Right renal cortex interstitium (tissue), 3 donors: ENCODE results near the gene SLC9A5. TPM values are rescaled to one million over a fixed set of nuclear protein-coding genes. Genes with fewer than 3 reads are reported as not detected.

ENCODE experiments used
- DNase-seq, 3 donors: peaks; one replicate each; pipeline ENCODE4 v3.0.0-alpha.2; 2013; ENCODE audit warnings: low read depth in 3 of 3, low spot score in 2 of 3
- polyA plus RNA-seq, 3 donors: library from polyadenylated mRNA; unstranded; fragments of 120-200 nt; gene quantifications; one replicate each; pipeline ENCODE4 v1.2.1, GENCODE V29; 2013; ENCODE audit not compliant: insufficient read length in 3 of 3

The SLC9A5 gene
- polyA plus RNA-seq, 3 donors = 2.4 to 3.6 (median 2.9) TPM

DNA sequence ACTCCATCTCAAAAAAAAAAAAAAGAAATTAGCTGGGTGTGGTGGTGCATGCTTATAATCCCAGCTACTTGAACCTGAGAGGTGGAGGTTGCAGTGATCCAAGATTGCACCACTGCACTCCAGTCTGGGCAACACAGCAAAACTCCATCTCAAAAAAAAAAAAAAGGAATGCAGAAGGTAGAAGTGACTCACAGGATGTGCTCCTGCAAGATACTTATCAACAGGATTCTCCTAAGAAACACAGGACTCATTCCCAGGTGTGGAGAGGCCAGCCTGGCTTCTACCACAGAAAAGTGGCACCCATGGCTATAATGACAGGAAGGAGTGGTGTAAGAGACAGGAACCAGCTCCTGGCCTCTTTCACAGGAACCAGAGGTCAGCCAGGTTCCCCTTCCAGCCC is 36.0 kb upstream of the SLC9A5 start:
- DNase-seq = no peak

DNA sequence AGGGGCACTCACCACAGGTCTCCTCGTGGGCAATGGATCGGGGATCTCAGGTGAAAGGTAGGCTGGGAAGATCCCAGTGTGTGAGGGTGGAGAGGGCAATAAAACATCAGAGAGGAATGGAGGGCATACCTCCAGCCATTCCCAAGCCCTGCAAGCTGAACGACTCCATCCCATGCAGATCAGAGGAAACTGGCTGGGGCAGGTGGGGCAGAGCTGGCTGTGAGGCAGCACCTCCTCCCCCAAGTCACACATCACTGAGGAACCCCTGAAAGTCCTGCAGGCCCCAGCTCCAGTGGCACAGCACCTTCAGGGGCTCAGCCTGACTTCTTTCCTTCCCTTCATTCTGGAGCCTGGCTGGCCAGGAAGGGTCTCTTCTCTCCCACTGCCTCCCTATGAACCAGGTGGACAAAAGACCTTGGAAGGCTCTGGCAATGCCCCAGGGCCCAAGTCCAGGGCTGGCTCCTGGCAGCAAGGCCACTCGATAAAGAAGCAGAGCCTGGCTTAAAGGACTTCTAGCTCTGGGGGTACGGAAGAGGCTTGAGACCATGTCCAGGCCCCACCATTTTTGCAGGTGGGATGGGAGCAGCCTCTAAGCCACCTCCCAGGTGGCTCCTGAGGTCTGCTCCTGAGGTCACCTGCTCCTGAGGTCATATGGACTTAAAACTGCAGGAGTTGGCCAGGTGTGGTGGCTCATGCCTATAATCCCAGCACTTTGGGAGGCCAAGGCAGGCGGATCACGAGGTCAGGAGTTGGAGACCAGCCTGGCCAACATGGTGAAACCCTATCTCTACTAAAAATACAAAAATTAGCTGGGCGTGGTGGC is 35.4 kb upstream of the SLC9A5 start:
- DNase-seq = no peak

DNA sequence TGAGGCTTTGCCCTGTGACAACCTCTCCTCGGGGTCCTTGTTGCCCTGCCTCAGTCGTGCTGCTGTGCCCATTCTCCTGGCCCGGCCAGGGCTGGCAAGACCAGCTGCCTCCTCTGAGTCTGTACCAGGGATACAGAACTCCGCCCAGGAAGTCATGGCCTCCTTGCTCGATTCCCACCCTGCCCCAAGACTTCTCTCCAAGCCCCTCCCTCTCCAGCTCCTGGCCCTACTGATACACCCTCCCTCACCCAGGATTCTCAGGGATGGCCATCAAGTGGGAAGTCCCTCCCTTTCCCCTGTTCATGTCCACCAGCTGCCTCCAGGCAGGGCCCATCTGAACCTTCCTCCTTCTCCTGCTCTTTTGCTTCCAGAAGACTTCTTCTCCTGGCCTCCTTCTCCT is 33.1 kb upstream of the SLC9A5 start:
- no peak for DNase-seq

DNA sequence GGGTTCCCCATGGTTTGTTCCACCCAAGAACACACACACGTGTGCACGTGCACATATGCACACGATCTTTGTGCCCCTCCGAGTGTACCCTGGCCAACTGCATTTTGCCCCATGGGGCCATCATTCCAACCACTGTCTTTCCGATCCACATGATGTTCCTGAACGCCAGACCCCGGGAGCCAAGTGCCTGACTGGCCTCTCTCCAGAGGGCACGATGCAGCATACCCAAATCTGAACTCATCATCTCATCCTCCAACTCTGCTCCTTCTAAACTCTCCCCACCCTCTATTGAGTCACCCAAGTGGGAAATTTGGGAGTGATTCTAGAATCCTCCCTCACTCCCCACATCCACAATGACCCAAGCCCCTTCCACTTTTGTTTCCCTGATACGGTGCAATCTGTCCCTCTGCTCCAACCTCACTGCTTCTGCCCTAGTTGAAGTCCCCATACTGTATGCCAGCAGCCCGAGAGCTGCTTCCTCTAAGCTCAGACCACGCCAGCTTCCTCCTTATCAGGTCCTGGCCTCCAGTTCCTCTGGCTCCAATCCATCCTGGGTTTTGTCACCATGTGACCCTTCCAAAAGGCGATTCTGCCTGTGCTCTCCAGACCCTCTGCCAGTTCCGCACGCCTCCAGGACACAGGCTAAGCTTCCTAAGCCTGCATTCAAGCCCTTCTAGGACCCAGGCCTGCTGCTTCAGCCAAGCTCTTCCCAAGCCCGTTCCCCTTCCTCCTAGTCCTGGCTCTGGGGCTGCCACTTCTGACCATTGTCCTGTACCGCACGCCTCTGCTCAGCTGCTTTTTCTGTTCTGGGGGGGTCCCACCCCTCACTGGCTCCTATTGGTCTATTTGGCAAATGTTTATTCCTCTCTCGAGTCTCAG is 31.9 kb upstream of the SLC9A5 start:
- no peak for DNase-seq

DNA sequence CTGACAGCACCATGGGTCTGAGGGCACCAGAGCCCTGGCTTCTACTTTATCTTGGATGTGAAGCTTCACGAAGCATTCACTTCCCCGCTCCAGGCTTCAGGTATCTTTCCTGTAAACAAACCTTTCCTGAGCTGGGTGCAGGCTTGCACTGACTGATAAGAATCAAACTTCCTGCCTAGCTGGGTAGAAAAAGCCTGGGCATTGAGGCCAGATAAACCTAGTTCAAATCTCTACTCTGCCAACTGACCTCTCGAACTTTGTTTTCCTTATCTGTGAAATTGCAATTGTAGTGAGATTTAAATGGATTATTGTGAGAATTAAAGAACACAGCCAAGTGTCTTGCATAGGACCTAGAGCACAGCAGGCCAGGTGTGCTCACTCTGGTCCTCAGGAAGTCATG is 24.8 kb upstream of the SLC9A5 start:
- no peak for DNase-seq

DNA sequence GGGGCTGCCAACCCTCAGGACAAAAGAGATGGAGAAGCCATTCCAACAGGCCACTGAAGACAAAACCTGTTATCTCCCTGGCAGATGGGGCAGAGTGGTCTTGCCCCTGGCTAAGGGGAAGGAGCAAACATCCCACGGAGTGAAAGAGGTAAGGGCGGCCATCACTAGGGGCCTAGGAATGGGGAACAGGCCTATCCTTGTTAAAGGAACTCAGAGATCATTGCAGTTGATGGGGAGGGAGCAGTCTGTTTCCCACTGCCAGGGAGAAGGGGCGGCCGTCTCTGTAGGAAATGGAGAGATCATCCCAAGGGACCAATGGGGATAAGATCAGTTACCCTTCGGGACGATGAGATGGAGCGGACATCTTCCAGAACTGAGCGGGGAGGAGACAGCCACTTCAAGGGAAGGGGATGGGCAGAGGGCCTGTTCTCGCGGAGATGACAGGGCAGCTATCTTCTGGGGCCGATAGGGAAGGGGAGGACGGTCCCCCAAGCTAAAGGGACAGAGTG is 22.4 kb upstream of the SLC9A5 start:
- no peak for DNase-seq

DNA sequence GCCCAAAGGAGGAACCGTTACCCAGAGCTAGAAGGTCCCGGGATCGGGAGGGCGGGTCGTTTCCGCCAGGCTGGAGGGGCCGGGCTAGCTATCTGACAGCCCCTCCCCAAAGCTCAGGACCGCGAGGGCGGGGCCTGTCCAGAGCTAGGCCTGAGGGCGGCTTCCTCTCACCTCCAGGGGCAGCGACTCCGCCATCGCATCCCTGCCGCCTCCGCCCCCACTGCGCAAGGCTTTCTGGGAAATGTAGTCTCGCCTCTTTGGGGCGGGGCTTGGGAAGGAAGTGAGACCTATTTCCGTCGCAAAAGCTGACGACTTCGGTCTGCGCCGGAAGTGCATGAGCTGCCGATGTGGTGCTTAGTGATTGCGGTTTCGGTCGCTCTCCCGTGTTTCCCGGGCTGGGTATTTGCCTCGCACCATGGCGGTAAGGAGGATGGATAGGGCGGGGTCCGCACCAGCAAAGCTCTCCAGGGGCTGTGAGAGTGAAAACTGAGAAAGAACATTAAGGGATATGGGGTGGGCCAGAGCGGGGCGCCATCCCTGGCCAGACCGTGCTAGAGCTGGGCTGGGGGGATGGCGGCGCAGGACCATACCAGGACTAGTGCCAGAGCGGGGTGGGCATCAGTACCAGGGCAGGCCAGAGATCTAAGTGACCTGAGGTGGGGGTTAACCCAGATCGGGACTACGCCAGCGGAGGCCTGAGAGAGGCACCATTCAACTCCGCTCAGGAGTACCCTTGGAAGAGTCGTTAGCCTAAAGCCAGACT is 21.8 kb upstream of the SLC9A5 start, which contains the start of gene TMEM208:
TMEM208 (plus strand) TSS at position 327 of the 763 bp plus-strand sequence; CDS start at position 416, 89 bp downstream.
- peak; percentile 96 to 99 (median 96) for DNase-seq

DNA sequence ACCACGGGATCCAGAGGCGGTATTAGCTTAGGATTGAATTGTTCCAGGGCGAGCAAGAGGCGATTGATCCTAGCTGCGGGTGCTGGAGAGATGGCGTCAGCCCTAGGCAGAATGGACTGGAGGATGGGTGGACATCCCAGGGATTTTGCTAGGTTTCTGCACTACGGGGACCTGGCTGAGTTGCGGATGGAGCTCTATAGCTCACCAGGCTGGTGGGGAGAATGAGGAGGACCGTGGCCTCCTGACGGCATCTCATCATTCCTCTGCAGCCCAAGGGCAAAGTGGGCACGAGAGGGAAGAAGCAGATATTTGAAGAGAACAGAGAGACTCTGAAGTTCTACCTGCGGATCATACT is 21.2 kb upstream of the SLC9A5 start:
- no peak for DNase-seq

DNA sequence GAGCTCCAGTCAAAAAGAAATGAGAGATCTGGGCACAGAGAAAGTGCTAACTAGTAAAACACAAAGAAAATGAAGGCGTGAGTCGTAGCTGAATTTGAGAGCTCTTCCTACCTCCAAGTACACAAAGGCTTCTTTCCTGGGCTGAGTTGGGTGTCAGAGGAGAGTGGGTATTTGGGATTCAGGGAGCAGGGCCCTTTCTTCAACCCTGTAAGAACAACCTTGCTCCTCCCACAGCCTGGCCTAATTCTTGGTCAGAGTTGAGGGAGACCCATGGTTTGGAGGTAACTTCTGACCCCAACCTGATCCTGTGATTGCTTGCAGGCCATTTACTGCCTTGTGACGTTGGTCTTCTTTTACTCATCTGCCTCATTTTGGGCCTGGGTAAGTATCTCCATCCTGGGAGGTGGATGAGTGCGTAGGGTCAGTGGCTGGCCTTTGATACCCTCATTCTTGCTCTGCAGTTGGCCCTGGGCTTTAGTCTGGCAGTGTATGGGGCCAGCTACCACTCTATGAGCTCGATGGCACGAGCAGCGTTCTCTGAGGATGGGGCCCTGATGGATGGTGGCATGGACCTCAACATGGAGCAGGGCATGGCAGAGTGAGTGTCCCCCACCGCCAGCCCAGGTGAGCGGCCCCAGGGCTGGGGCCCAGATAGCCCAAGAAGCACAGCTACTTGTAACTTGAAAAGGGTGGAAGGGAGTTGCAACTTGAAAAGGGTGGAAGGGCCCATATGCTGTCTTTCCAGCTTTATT is 20.6 kb upstream of the SLC9A5 start:
- no peak for DNase-seq

DNA sequence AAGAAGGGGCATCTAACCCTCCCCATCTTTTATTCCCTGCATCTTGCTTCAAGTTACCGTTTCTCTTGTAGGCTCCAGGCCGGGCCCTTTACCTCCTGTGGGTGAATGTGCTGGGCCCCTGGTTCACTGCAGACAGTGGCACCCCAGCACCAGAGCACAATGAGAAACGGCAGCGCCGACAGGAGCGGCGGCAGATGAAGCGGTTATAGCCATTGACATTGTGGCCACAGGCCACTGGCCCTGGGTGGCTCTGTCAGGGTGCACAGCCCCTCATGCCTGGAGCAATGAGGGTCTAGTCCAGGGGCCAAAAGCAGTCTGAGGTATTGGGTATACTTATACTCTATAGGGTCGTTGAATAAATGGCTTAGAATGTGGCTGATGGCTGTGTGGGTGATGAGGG is 19.9 kb upstream of the SLC9A5 start:
- no peak for DNase-seq

DNA sequence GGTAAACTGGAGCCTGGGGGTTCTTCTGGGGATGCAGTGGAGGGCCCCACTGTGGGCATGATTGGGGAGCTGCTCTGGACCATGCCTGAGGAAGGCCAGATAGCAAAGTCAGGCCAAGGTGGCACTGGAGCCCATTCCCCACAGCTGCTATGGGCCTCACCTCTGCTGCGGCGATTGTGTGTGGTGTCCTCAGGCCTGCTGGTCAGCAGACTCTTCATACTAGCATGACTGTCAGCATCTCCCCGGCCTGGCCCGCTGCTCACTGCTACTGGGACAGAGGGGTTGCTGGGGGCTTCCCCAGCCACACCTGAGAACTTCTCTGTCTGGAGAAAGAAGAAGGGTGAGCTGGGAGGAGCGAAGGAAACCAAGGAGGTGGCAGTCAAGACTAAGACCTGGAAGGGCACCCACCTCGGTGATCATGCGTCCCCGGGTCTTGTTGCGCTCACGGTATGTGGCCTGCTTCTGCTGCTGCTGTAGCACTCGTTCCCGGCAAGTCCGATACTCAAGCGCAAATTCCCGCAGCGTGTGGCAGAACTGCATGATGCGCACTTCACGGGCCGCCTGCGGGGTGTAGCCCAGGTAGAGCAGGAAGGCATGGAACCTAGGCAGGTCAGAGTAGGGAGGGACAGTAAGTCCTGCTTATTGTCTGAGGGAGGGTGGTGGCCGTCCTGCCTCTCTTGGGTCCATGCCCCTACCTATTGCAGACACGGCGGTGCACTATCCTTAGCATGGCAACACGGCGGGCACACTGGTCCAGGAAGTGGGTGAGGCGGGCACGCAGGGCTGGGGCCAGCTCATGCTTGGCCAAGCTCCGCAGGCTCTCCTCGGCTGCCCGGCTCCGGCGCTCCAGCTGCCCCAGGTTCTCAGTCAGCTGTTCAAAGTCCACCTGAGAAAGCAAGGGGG is 18.6 kb upstream of the SLC9A5 start:
- DNase-seq = no peak

DNA sequence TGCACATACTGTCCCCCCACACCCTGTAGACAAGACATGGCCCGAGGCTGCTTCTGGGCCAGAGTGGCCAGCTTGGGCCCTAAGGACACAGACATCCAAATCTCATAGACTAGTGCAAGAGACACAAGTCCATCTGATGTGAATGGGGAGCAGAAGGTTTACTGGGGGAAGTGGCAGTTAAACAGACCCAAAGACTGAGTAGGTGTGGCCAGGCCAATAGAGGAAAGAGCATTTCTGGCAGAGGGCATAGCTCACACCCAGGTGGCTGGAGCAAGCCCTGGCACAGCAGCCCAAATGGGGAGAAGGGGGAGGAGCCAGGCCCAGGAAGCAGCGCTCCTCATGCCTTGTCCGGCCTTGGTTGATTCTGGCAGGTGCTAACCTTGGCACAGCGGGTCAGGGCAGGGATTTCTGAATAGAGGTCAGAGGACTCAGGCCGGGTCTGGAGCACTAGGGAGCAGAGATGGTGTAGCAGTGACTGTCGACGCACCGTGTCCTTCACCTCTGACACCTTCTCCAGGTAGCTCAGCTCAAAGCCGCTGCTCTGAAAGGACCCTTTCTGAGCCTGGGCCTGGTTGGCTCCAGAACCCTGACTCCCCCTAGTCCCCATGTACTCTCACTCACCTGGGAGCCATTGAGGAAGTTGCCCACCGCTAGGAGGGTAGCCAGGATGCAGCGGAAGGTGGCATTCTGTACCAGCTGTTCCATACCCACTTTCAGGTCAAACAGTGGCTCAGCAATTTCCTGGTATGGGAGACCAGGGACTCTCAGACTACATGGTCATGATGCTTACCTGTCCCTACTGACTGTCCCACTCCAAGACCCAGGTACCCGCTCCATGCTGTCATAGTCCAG is 17.7 kb upstream of the SLC9A5 start:
- DNase-seq = no peak

DNA sequence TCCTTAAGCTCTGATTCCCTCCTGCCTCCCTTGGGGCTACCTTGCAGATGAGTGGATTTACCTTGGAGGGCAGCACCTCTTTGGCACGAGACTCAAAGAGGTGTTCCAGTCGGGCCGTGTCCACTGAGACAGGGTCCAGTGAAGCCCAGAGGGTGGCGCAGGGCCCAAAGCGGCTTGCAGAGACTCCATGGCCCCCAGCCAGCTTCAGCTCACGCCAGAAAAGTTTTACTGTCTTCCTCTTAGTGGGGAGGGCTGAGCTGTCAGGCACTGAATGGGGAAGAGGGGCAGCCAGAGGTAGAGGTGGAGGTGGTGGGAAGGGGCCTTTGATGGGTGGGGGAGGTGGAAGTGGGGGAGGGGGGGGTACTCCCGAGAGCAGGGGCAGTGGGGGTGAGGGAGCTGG is 15.2 kb upstream of the SLC9A5 start:
- DNase-seq = no peak

DNA sequence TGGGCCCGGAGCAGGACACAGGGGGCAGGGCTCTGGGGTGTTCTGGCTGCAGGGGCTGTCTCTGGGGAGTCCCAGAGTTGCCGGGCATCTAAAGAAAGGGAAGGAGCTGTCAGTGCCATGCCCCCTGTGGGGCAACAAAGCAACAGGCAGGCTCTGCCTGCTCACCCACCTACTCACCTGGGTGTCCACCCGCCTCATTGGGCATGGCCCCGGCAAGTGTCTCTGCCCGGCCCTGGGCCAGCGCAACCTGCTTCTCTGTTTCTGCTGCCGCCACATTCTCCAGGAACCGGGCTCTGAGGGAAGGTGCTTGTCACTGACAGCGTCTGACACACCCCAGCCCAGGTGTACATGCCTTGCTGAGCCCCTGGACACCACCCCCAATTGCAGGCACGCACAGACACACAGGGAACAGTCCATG is 14.6 kb upstream of the SLC9A5 start:
- DNase-seq = no peak

DNA sequence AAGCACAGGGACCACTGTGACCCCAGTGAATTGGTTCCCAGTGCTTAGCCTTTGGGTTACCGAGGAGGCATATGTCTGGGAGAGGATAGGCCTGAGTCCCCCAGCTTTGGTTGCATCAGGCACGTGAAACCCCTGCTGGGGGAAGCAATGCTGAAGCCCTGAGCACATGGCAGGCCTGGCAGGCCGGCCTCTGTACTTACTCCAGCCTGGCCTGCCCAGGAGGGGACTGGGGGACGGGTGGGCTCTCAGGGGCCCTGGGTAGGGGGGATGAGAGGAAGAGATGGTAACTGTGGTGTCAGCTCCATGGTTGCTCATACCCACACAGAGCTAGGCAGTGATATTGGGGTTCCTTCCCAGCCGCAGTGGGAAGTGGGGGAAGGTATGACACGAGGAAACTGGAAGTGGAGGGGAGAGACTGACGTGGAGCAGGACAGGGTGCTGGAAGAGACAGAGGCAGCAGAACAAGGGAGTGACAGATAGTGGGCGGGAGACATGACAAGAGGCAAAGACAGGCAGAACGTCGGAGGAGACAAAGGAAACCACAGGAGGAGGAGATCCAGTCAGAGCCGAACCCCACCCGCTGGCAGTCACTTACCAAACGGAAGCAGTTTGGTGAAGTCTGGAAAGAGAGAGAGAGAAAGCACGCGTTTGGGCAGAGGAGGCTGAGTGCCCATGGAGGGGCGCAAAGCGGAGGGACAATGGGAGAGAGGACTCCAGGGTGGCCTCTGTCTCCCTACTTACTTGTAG is 12.8 kb upstream of the SLC9A5 start:
- DNase-seq = no peak

DNA sequence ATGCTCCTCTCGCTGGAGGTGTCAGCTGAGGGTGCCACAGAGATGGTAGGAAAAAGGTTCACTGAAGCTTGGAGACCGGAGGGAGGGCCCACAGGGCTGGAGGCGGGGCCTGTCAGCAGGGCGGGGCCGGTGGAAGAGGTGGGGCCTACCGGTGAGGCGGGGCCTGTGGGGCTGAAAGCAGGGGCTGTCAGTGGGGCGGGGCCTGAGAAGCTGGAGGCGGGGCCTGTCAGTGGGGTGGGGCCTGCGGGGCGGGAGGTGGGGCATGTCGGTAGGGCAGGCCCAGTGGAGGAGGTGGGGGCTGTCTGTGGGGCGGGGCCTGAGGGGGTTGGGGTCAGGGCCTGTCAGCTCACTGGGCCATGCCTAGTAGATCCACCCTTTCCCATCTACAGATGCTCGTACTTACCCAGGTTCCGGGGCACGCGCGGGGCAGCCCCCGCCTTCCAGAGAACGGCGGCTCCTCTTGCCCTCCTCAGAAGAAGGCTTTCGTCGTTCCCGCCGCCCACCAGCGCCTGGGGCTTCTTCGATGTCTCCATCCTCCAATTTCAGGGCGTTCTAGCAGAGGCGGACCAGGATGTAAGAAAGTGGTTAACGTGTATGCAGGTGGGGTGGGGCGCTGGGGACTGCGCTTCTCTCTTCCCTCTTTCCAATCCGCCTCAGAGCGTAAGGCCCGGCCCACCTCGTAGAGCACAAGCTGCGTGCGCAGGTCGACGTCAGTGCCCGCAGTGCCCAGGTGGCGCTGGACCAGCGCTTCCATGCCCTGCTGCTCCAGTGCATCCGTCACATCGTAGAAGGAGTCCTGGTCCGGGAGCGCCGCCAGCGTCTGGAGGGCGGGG is 12.0 kb upstream of the SLC9A5 start:
- DNase-seq = no peak
